GM18909 (cell line): ENCODE measurements around the gene PALB2.
"Not testable (repeated sequence)": the region's sequence is repeated elsewhere in the genome, so short reads cannot be mapped to it uniquely, and the experiment has no call there.

Source experiments
- ATAC-seq: cut with Tn5 transposase; IDR thresholded peaks from one replicate; pipeline ENCODE4 v1.9.1; 2021; ENCODE audit warnings: mild to moderate bottlenecking; ENCODE audit not compliant: unreplicated experiment, poor library complexity

Gene PALB2

GRCh38 chr16:23584186-23585076, 56.7 kb downstream of the PALB2 start:
- ATAC-seq = no peak

- ATAC-seq = not testable (repeated sequence)
Observed at GRCh38 chr16:23583271-23583670, 57.8 kb downstream of the PALB2 start.

- no peak for ATAC-seq
Observed at GRCh38 chr16:23581764-23582163, 59.3 kb downstream of the PALB2 start.

GRCh38 chr16:23580391-23580790, 60.7 kb downstream of the PALB2 start:
- no peak for ATAC-seq

- no peak for ATAC-seq
Observed at GRCh38 chr16:23579371-23579770, 61.7 kb downstream of the PALB2 start.

- ATAC-seq = no peak
Observed at GRCh38 chr16:23578101-23578830, 62.8 kb downstream of the PALB2 start.

- ATAC-seq = no peak
Observed at GRCh38 chr16:23577493-23577892, 63.6 kb downstream of the PALB2 start.

- ATAC-seq = no peak
Observed at GRCh38 chr16:23575834-23576233, 65.3 kb downstream of the PALB2 start.

- ATAC-seq = no peak
Observed at GRCh38 chr16:23573817-23574216, 67.3 kb downstream of the PALB2 start.

GRCh38 chr16:23572394-23572793, 68.7 kb downstream of the PALB2 start:
- no peak for ATAC-seq

- ATAC-seq = no peak
Observed at GRCh38 chr16:23571895-23572294, 69.2 kb downstream of the PALB2 start.

- ATAC-seq = no peak
Observed at GRCh38 chr16:23570992-23571632, 70.0 kb downstream of the PALB2 start.

GRCh38 chr16:23567602-23568001, 73.5 kb downstream of the PALB2 start:
- no peak for ATAC-seq

- no peak for ATAC-seq
Observed at GRCh38 chr16:23566724-23567123, 74.4 kb downstream of the PALB2 start.

GRCh38 chr16:23564575-23565363, 76.3 kb downstream of the PALB2 start:
- ATAC-seq = no peak

- no peak for ATAC-seq
Observed at GRCh38 chr16:23563186-23563585, 77.9 kb downstream of the PALB2 start.

GRCh38 chr16:23562505-23562904, 78.6 kb downstream of the PALB2 start:
- ATAC-seq = no peak

GRCh38 chr16:23561586-23561985, 79.5 kb downstream of the PALB2 start:
- no peak for ATAC-seq

GRCh38 chr16:23557779-23558702, 83.1 kb downstream of the PALB2 start:
- no peak for ATAC-seq
